SK-N-MC (cell line): ENCODE measurements around the gene ADCY2.

ENCODE experiments used
- DNase-seq: peaks from one replicate; pipeline ENCODE4 v3.0.0-alpha.2; 2011; ENCODE audit warnings: low read depth, low spot score
- H3K27ac ChIP-seq: fragments of 200-600 bp; sonication (generic); 2 replicates; pipeline ENCODE4 v1.5.1; 2016; ENCODE audit warnings: mixed run types
- H3K36me3 ChIP-seq: fragments of 200-600 bp; sonication (generic); 2 replicates; pipeline ENCODE4 v1.6.1; 2017; ENCODE audit warnings: antibody characterized with exemption, low read length, mixed read lengths; ENCODE audit not compliant: insufficient read depth
- H3K4me3 ChIP-seq: fragments of 200-600 bp; sonication (generic); 2 replicates; pipeline ENCODE4 v1.5.1; 2016
- H3K9ac ChIP-seq: fragments of 200-600 bp; sonication (generic); 2 replicates; pipeline ENCODE4 v1.8.0; 2017; ENCODE audit warnings: mixed run types, mixed read lengths; ENCODE audit not compliant: insufficient read length
- H3K9me3 ChIP-seq: fragments of 200-600 bp; sonication (generic); 2 replicates; pipeline ENCODE4 v1.6.1; 2017; ENCODE audit warnings: low read depth, mild to moderate bottlenecking, antibody characterized with exemption, low read length, moderate library complexity, mixed read lengths
- EZH2 ChIP-seq: fragments of 200-600 bp; sonication (generic); IDR thresholded peaks from one replicate; pipeline ENCODE4 v1.6.1; 2017; ENCODE audit warnings: antibody characterized with exemption
- FOXP2 ChIP-seq: optimal IDR thresholded peaks from 2 replicates; pipeline ENCODE3; 2011; ENCODE audit warnings: mild to moderate bottlenecking, moderate library complexity; ENCODE audit not compliant: insufficient read depth; ENCODE audit errors: extremely low read length, control extremely low read depth
- POLR2AphosphoS5 ChIP-seq: IDR thresholded peaks from 2 replicates; pipeline ENCODE4 v1.6.1; 2012; ENCODE audit warnings: mild to moderate bottlenecking, low read depth, low read length, borderline replicate concordance

ADCY2 gene

GRCh38 chr5:7445831-7446230, 49.9 kb downstream of the ADCY2 start:
- TF ChIP-seq FOXP2 (no peak), EZH2 (no peak), POLR2AphosphoS5 (no peak)
- no peak for DNase-seq
- Histone ChIP-seq H3K4me3 (no peak overlapping the region), H3K9ac (no peak overlapping the region), H3K36me3 (no peaks in the 10 kb centered on the region), H3K9me3 (no peaks in the 10 kb centered on the region), H3K27ac (no peak overlapping the region)

- TF ChIP-seq EZH2 (no peak), POLR2AphosphoS5 (no peak), FOXP2 (no peak)
- Histone ChIP-seq H3K9me3 (no peaks in the 10 kb centered on the region), H3K9ac (no peak overlapping the region), H3K27ac (no peak overlapping the region), H3K4me3 (no peak overlapping the region), H3K36me3 (no peaks in the 10 kb centered on the region)
- DNase-seq = no peak
Observed at GRCh38 chr5:7446913-7447312, 51.0 kb downstream of the ADCY2 start.

GRCh38 chr5:7453947-7454346, 58.0 kb downstream of the ADCY2 start:
- no peaks in the 10 kb centered on the region for H3K36me3 ChIP-seq
- no peaks in the 10 kb centered on the region for H3K9me3 ChIP-seq
- H3K4me3 ChIP-seq = no peak overlapping the region
- no peak overlapping the region for H3K27ac ChIP-seq
- TF ChIP-seq POLR2AphosphoS5 (no peak), EZH2 (no peak), FOXP2 (no peak)
- no peak overlapping the region for H3K9ac ChIP-seq
- DNase-seq = no peak

GRCh38 chr5:7456206-7456605, 60.3 kb downstream of the ADCY2 start:
- H3K4me3 ChIP-seq = no peak overlapping the region
- no peaks in the 10 kb centered on the region for H3K9me3 ChIP-seq
- H3K27ac ChIP-seq = no peak overlapping the region
- no peak for TF ChIP-seq FOXP2
- TF ChIP-seq EZH2 = no peak
- no peak for TF ChIP-seq POLR2AphosphoS5
- H3K9ac ChIP-seq = no peak overlapping the region
- no peak for DNase-seq
- H3K36me3 ChIP-seq = no peaks in the 10 kb centered on the region

- no peak for TF ChIP-seq FOXP2
- TF ChIP-seq POLR2AphosphoS5 = no peak
- no peak for TF ChIP-seq EZH2
- Histone ChIP-seq H3K9ac (no peak overlapping the region), H3K9me3 (no peaks in the 10 kb centered on the region), H3K36me3 (no peaks in the 10 kb centered on the region), H3K4me3 (no peak overlapping the region), H3K27ac (no peak overlapping the region)
- no peak for DNase-seq
Observed at GRCh38 chr5:7461371-7461770, 65.4 kb downstream of the ADCY2 start.

GRCh38 chr5:7462758-7463157, 66.8 kb downstream of the ADCY2 start:
- TF ChIP-seq FOXP2 (no peak), EZH2 (no peak), POLR2AphosphoS5 (no peak)

GRCh38 chr5:7464182-7464581, 68.2 kb downstream of the ADCY2 start:
- no peaks in the 10 kb centered on the region for H3K9me3 ChIP-seq
- no peak overlapping the region for H3K27ac ChIP-seq
- H3K4me3 ChIP-seq = no peak overlapping the region
- no peaks in the 10 kb centered on the region for H3K36me3 ChIP-seq
- DNase-seq = no peak
- TF ChIP-seq FOXP2 (no peak), POLR2AphosphoS5 (no peak), EZH2 (no peak)
- no peak overlapping the region for H3K9ac ChIP-seq

More at GRCh38 chr5:7462758-7463157, 66.8 kb downstream of the ADCY2 start:
- no peak for DNase-seq
- H3K9me3 ChIP-seq = no peaks in the 10 kb centered on the region
- no peaks in the 10 kb centered on the region for H3K36me3 ChIP-seq
- no peak overlapping the region for H3K4me3 ChIP-seq
- no peak overlapping the region for H3K27ac ChIP-seq
- H3K9ac ChIP-seq = no peak overlapping the region

- no peak for DNase-seq
- Histone ChIP-seq H3K36me3 (no peaks in the 10 kb centered on the region), H3K9me3 (no peaks in the 10 kb centered on the region), H3K27ac (no peak overlapping the region), H3K4me3 (no peak overlapping the region), H3K9ac (no peak overlapping the region)
- no peak for TF ChIP-seq EZH2
- TF ChIP-seq POLR2AphosphoS5 = no peak
- no peak for TF ChIP-seq FOXP2
Observed at GRCh38 chr5:7467179-7467578, 71.2 kb downstream of the ADCY2 start.

DNA sequence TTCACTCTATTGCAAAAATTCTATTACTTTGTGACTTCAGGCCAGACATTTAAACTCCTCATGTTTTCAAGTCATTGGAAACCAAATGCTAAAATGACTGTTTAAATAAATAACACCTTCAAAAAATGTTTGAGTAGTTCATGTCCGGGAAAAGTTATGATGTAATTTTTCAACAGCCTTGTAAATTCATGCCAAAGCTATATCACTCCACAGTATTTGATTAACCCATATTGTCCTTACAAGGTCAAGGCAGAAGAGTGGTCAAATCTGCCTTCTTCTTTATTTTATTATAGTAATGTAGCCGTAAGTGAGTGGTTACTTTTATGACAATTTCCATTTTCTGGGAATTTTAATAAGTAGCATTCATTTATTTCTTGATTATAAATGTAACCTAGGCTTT, 72.8 kb downstream of the ADCY2 start:
- H3K9me3 ChIP-seq = no peaks in the 10 kb centered on the region
- no peak overlapping the region for H3K27ac ChIP-seq
- TF ChIP-seq POLR2AphosphoS5 = no peak
- no peak for TF ChIP-seq EZH2
- no peak for TF ChIP-seq FOXP2
- H3K4me3 ChIP-seq = no peak overlapping the region
- DNase-seq = no peak
- H3K9ac ChIP-seq = no peak overlapping the region
- no peaks in the 10 kb centered on the region for H3K36me3 ChIP-seq
